GM18520 (cell line): ENCODE measurements around the gene PPP2R5C.
A peak's percentile ranks its signal among the peaks of the same experiment; 100 is the strongest.

Experiments
- ATAC-seq: cut with Tn5 transposase; IDR thresholded peaks from one replicate; pipeline ENCODE4 v1.9.1; 2021; ENCODE audit not compliant: unreplicated experiment

Gene PPP2R5C

DNA sequence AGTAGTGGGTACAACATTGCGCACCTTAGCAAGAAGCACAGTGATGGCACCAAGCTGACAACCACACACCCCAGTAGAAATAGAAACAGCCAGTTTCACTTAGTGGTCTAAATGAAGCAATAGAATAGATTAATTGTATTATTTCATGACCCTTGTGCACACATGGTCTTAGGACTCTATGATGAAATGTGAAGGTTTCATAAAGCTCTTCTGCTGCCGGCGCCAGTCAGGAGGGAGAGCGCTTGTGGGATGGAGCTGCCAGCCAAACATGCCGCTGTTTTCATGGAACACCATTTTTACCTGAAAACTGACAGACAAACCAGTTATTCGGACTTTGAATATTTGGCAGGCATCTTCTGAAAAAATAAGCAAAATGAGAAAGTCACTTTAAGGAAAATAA, 100.0 kb downstream of the PPP2R5C start:
- no peak for ATAC-seq

- no peak for ATAC-seq
Observed at GRCh38 chr14:101862177-101862576, 100.7 kb downstream of the PPP2R5C start.

DNA sequence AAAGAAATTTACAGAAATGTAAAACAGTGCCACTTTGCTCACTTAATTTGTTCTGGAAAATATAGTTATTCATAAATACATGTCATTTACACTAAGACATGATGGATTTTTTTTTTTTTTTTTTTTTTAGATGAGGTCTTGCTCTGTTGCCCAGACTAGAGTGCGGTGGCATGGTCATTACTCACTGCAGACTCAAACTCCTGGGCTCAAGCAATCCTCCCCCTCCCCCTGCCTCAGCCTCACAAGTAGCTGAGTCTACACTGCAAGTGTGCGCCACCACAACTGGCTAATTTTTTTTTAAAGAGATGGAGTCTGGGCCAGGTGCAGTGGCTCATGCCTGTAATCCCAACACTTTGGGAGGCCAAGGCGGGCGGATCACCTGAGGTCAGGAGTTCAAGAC, 101.2 kb downstream of the PPP2R5C start:
- ATAC-seq, result no peak

GRCh38 chr14:101865288-101865687, 103.8 kb downstream of the PPP2R5C start:
- no peak for ATAC-seq

- no peak for ATAC-seq
Observed at GRCh38 chr14:101867854-101868253, 106.3 kb downstream of the PPP2R5C start.

DNA sequence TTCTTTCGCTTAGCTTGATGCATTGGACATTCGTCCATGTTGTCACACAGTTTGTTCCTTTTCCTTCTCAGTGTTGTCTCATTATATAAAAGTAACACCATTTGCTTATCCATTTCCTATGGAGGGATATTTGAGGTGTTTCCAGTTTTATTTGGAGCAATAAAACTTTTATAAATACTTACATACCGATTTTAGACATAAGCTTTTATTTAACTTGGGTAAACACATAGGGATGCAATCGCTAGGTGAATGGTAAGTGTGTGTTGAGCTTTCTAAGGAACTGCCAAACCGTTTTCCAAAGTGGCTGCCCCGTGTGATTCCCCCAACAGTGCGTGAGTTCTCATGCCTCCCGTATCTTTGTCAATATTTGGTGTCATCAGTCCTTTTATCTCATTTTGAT, 107.7 kb downstream of the PPP2R5C start:
- no peak for ATAC-seq

DNA sequence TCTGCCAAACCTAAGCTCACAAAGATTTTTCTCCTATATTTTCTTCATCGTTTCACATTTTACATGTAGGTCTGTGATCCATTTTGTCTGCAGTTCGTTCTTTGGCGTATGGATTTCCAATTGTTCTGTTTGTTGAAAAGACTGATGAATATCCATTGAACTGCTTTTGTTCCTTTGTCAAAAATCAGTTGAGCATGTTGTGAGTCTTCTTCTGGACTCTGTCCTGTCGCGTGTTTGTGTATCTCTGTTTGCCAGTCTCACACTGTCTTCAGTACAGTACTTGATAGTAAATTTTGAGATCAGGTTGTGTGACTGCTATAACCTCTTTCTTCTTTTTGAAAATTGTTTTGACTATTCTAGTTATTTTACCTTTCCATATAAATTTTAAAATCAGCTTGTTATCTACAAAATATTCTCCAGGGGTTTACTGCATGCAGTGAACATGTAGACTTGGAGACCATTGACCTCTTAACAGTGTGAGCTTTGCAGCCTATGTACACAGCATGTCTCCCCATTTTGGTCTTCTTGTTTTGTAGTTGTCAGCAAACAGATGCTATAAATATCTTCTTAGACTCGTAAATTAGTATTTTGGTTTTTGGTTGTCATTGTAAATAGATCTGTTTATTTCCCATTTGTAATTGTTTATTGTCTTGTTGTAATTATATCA, 108.9 kb downstream of the PPP2R5C start:
- no peak for ATAC-seq

DNA sequence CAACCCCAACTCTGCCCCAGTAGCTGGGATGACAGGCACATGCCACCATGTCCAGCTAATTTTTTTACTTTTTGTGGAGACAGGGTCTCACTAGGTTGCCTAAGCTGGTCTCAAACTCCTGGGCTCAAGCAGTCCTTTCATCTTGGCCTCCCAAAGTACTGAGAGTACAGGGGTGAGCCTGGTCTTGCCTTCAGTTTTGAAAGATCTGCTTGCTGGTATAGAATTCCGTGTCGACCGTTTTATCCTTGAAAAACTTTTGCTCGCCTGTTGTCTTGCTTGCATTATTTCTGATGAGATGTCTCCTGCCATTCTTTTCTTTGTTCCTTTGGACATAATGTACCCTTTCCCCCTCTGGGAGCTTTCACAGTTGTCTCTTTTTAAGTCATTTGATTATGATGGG, 110.8 kb downstream of the PPP2R5C start:
- no peak for ATAC-seq

- ATAC-seq, result no peak
Observed at GRCh38 chr14:101873076-101873825, 111.7 kb downstream of the PPP2R5C start.

GRCh38 chr14:101873991-101874390, 112.5 kb downstream of the PPP2R5C start:
- ATAC-seq, result no peak

DNA sequence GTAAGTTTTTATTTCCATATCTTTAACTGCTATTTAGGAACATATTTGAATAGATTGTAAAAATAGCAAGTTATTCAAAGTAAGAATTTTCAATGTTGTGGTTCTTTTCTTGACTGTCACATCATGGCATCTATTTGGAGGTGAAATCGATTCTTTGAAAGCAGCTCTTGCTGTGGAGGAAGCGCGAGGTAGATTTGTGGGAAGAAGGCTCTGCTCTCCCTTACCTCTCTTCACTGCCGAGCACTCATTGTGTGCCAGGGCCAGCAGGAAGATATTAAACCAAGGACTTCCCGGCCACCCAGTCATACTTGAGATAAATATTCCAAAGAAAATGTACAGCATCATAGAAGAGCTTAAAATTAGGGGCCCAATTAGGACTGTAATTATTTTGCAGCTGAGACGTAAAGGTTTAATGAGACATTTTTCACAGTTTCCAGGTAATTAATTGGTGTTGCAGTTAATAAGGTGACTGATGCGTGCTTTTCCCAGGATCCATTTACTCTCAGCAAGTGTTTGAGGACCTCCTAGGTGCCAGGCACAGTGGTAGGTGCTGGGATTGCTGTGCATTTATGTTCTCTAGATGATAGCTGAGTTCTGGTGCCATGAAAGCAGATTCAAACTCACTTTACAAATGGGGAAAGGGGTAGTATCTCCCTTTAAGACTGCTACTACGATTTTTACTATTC, 113.7 kb downstream of the PPP2R5C start:
- no peak for ATAC-seq

- ATAC-seq, result peak; percentile 15
Observed at GRCh38 chr14:101875727-101876554, 114.4 kb downstream of the PPP2R5C start.

DNA sequence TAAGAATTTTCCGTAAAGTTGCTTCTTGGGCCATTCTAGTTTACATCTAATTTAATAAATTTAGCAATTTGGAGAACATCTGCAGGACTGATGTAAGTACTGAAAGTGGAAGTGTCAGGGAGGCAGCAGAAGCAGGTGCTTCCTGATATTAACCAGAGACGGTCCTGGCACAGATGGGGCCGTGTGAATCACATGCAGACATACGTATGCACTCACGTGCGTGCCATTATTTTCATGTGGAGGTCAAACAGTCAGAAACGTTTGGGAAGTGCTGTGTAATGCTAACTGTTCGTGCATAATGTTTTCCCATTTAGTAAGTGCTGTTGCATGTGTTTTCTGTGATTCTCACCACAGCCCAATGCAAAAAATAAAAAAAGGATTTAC, 115.0 kb downstream of the PPP2R5C start:
- peak; percentile 56 for ATAC-seq

GRCh38 chr14:101877766-101878165, 116.3 kb downstream of the PPP2R5C start:
- ATAC-seq, result no peak

GRCh38 chr14:101878211-101878821, 116.8 kb downstream of the PPP2R5C start:
- no peak for ATAC-seq

DNA sequence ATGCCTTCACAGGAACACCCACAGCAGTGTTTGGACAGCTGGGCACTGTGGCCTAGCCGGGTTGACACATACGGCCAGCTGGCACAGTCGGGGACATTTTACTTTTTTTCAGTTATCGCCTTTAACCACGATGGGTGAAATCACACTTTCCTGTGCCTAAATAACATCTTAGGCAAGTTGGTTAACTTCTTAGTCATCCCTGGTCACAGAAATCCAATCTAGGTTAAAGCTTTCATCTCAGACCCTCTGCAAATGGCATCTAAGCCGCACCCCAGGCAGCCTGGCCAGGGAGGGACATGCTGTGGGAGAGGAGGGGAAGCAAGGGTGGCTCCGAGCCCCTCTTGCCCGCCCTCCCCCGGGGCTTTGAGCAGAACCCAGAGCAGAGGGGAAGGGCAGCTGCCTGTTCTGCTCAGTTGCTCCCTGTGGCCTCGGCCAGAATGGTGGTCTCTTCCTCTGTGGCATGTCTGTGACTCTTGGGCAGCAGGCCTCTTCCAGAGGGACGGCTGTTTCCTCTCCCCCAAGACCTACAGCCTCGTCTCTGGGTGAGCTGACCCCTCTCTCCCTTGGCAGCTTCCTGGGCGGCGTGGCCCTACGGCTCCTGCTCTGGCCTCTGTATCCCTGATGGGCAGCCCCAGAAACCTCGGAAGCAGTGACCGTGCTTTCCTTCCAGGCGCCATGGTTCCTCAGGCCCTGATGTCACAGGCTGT, 117.5 kb downstream of the PPP2R5C start:
- ATAC-seq, result peak; percentile 32

- no peak for ATAC-seq
Observed at GRCh38 chr14:101879529-101880336, 118.2 kb downstream of the PPP2R5C start.

- no peak for ATAC-seq
Observed at GRCh38 chr14:101881426-101881825, 119.9 kb downstream of the PPP2R5C start.
